Thyroid gland (tissue), 4 donors: ENCODE measurements around the gene CLEC4E. TPM values are rescaled to one million over a fixed set of nuclear protein-coding genes. Genes with fewer than 3 reads are reported as not detected.
"Not testable (repeated sequence)": the region's sequence is repeated elsewhere in the genome, so short reads cannot be mapped to it uniquely, and the experiment has no call there.

ENCODE experiments used
- DNase-seq, 2 donors: peaks; one replicate each; pipeline ENCODE4 v3.0.0-alpha.2; 2019
- H3K27ac ChIP-seq, 3 donors: fragments of 200-600 bp; sonication (generic); 1 replicate in 2 of 3; 2 replicates in 1 of 3; pipeline ENCODE4 v1.5.1; 2016 to 2019; ENCODE audit warnings: mild to moderate bottlenecking in 1 of 3, moderate library complexity in 1 of 3
- H3K27me3 ChIP-seq: fragments of 200-600 bp; sonication (generic); one replicate; pipeline ENCODE4 v1.5.1; 2019
- H3K36me3 ChIP-seq, 2 donors: fragments of 200-600 bp; sonication (generic); one replicate each; pipeline ENCODE4 v1.5.1; 2016 to 2019
- H3K4me1 ChIP-seq, 2 donors: fragments of 200-600 bp; sonication (generic); one replicate each; pipeline ENCODE4 v1.5.1; 2017 to 2019
- H3K4me3 ChIP-seq, 3 donors: fragments of 200-600 bp; sonication (generic); replicated peaks in 1 of 3; 1 replicate in 2 of 3; 2 replicates in 1 of 3; pipeline ENCODE4 v1.5.1; 2016; ENCODE audit warnings: mild to moderate bottlenecking in 1 of 3
- H3K9me3 ChIP-seq: fragments of 200-600 bp; sonication (generic); one replicate; pipeline ENCODE4 v1.5.1; 2017
- CTCF ChIP-seq, 6 experiments: fragments of 200-600 bp in 3 of 6; fragments of 450-650 bp in 3 of 6; sonication (generic) in 3 of 6; IDR thresholded peaks; one replicate each; pipeline ENCODE4 v1.5.1; 2016 to 2019; ENCODE audit warnings: antibody characterized with exemption in 6 of 6, mild to moderate bottlenecking in 2 of 6, inconsistent platforms in 1 of 6, moderate library complexity in 1 of 6
- POLR2A ChIP-seq, 2 donors: fragments of 450-650 bp; IDR thresholded peaks; one replicate each; pipeline ENCODE4 v1.6.1; 2017; ENCODE audit warnings: antibody characterized with exemption in 2 of 2, mild to moderate bottlenecking in 2 of 2, moderate library complexity in 1 of 2
- WGBS, 2 donors: methylation state at CpG; one replicate each; pipeline ENCODE4 v1.1.5; 2017; 5-methylcytosine and 5-hydroxymethylcytosine counted together
- intact Hi-C: fragments of 100-400 bp; cut with DNase I; formaldehyde crosslinking; loops from one replicate; pipeline ENCODE4 v1.15.1; 2023
- total RNA-seq, 4 donors: library from RNA; depleted of rRNA; stranded (reverse); fragments of >200 nt; gene quantifications; one replicate each; pipeline ENCODE4 v1.2.3, GENCODE V29; 2016

The CLEC4E gene
- total RNA-seq = 10 to 100 TPM in 1 of 4 donors, 1 to 10 TPM in 3; 1.7 to 10.5 (median 4.5) TPM

- H3K27me3 ChIP-seq, DNase-seq, H3K4me1 ChIP-seq, H3K36me3 ChIP-seq, H3K9me3 ChIP-seq, H3K4me3 ChIP-seq: not testable (repeated sequence)
- intact Hi-C loops = loop anchor here (10.0 kb wide), 1 partner anchor 354 kb away; no protein-coding TSS in a partner anchor
- H3K27ac ChIP-seq = peak within 1 kb of the TSS in 1 of 3 donors; percentile 17
- WGBS, 2 donors = 70 to 79% methylated on average over 4 of the region's 4 CpGs
These were observed at the start of gene CLEC4E for GRCh38 chr12:8540831-8541230. CLEC4E (minus strand) TSS chr12:8540905; CDS start chr12:8540797, 108 bp downstream.

- intact Hi-C loops = no loop called here
- H3K36me3 ChIP-seq = no peaks in the 10 kb centered on the region
- H3K4me3 ChIP-seq = no peak overlapping the region
- H3K27me3 ChIP-seq = no peaks in the 10 kb centered on the region
- no peak overlapping the region for H3K27ac ChIP-seq
- TF ChIP-seq POLR2A (IDR thresholded peaks at IDR 0.05) = no peak
- TF ChIP-seq CTCF (IDR thresholded peaks at IDR 0.05) = no peak
- no peaks in the 10 kb centered on the region for H3K4me1 ChIP-seq
- no peaks in the 10 kb centered on the region for H3K9me3 ChIP-seq
- DNase-seq = no peak
- 83 to 84% methylated on average over 7 of the region's 7 CpGs for WGBS, 2 donors
These were observed 49.0 kb upstream of the CLEC4E start for GRCh38 chr12:8589679-8590078.

- H3K4me3 ChIP-seq, H3K9me3 ChIP-seq, H3K27ac ChIP-seq, H3K27me3 ChIP-seq, H3K36me3 ChIP-seq, H3K4me1 ChIP-seq, DNase-seq, intact Hi-C loops: not testable (repeated sequence)
- WGBS, 2 donors = 88 to 91% methylated on average over 12 to 13 of the region's 13 CpGs
These were observed 43.8 kb upstream of the CLEC4E start for GRCh38 chr12:8584478-8584877.

- intact Hi-C loops = no loop called here
- H3K4me3 ChIP-seq = no peak overlapping the region
- 35 to 45% methylated on average over 7 of the region's 7 CpGs for WGBS, 2 donors
- no peak overlapping the region for H3K27ac ChIP-seq
- TF ChIP-seq POLR2A (IDR thresholded peaks at IDR 0.05) = no peak
- no peak for TF ChIP-seq CTCF (IDR thresholded peaks at IDR 0.05)
- no peaks in the 10 kb centered on the region for H3K9me3 ChIP-seq
- H3K27me3 ChIP-seq = no peaks in the 10 kb centered on the region
- H3K36me3 ChIP-seq = no peaks in the 10 kb centered on the region
- no peak for DNase-seq
- H3K4me1 ChIP-seq = peaks cover 0 to 3% of the 10 kb centered on the region in 2 donors
These were observed 43.3 kb upstream of the CLEC4E start for GRCh38 chr12:8584004-8584403.

GRCh38 chr12:8581098-8581784, 40.5 kb upstream of the CLEC4E start:
- H3K4me3 ChIP-seq = no peak overlapping the region
- H3K27ac ChIP-seq = no peak overlapping the region
- no peak for DNase-seq
- peaks cover 0 to 3% of the 10 kb centered on the region in 2 donors for H3K4me1 ChIP-seq
- no peaks in the 10 kb centered on the region for H3K36me3 ChIP-seq
- 74 to 77% methylated on average over 9 of the region's 9 CpGs for WGBS, 2 donors
- TF ChIP-seq CTCF (IDR thresholded peaks at IDR 0.05) (no peak), POLR2A (IDR thresholded peaks at IDR 0.05) (no peak)
- intact Hi-C loops = no loop called here
- H3K27me3 ChIP-seq = no peaks in the 10 kb centered on the region
- H3K9me3 ChIP-seq = no peaks in the 10 kb centered on the region

GRCh38 chr12:8577879-8578278, 37.2 kb upstream of the CLEC4E start:
- Histone ChIP-seq H3K9me3 (no peaks in the 10 kb centered on the region), H3K4me3 (no peak overlapping the region), H3K27ac (no peak overlapping the region), H3K4me1 (peaks cover 0 to 3% of the 10 kb centered on the region in 2 donors), H3K36me3 (no peaks in the 10 kb centered on the region), H3K27me3 (no peaks in the 10 kb centered on the region)
- intact Hi-C loops = no loop called here
- WGBS, 2 donors = 88 to 89% methylated on average over 3 of the region's 3 CpGs
- TF ChIP-seq POLR2A (IDR thresholded peaks at IDR 0.05) = no peak
- TF ChIP-seq CTCF (IDR thresholded peaks at IDR 0.05) = no peak
- no peak for DNase-seq
